Activated effector memory CD4-positive, alpha-beta T cell treated with Interleukin-2 at 50 U/mL for 16 hours (primary cell): Measurements from ENCODE around the gene RAB11A.

Source experiments
- DNase-seq: peaks from one replicate; pipeline ENCODE4 v3.0.0-alpha.2; 2020

Gene RAB11A

DNA sequence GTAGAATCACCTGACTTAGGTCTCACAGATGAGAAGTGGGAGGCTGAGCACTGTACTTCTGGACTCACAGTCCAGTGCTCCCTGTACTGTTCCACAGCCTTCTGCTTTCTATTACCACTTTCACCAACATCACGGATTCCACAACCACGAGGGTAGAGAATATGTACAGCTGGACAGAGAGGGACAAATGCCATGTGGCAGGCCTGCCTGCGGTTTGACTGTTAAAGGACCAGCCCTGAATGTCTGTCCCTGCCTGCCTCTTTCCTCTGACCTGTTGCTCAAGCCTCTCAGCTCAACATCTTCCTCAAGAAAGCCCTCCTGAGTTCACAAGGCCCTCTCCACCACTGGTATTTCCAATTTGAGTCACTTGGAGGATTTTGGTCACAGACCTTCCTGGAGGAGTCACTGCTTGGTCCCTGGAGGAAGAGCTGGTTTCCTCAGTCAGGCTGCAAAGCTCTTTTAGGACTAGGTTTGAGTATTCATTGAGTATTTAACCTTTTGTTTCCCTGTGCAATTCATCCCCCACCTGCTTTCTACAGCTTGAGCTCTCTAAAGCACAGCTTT is 49.1 kb downstream of the RAB11A start:
- no peak for DNase-seq

DNA sequence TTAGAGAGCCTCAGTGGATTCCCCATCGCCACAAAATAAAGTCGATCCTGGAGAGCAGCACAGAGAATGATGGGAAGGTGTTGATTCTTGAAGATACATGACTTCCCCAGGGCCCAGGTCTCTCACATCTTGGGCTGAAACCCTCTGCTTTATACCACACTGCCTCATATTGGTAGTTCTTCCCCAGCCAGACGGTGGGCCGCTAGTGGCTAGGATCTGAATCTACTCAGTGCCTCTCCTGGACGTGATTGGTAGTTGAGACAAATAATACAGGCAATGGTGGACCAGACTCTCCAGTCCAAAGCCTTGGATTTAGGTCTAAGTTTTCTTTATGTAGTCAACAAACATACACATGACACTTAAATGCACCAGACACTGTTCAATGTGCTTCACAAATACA is 49.7 kb downstream of the RAB11A start:
- no peak for DNase-seq

DNA sequence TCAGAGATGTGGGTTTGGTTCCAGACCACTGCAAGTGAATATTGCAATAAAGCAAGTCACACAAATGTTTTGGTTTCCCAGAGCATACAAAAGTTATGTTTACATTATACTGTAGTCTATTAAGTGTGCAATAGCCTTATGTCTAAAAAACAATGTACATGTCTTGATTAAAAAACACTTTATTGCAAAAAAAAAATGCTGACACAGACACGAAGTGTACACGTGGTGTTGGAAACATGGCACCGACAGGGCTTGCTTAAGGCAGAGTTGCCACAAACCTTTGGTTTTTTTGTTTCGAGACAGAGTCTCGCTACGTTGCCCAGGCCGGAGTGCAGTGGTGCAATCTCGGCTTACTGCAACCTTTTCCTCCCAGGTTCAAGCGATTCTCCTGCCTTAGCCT is 50.1 kb downstream of the RAB11A start:
- no peak for DNase-seq

DNA sequence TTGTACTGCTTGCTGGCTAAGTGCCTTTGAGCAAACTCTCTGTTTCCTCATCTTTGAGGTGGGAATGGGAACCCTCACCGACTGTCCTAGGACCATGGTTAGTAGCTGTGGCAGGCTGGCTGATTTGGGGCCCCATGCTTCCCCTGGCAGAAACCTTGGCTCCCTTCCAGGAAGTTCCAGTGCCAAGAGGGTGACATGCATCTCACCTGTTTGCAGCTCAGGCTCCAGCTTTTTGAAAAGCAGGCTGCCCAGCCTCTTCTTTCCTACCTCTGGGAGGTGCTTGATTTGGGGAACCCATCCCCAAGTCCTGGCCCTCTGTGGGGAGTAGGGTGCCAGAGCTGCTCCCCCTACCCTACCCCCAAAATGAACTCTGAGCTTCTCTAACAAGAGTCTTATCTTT is 50.8 kb downstream of the RAB11A start:
- DNase-seq: no peak

DNA sequence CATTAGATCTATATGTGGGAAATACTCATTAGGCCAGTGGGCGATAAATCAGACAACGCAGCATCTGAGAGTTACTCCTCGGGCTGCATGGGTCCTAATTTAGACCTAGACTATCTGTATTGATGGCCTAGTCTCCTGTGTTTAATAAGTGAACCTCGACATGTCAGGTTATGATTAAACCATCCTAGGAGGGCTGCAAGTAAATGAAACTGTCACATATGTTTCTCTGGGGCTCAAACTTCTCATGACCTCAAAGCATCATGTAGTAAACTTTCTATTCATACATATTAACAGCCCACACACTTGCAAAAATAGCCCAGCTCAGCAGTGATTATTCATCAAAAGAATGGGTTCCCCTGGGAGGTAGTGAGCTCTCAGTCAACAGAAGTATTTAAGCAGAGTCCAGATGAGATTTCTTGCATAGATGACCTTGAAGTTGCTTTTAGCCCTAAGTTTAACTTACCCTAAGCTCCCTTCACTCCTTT is 51.6 kb downstream of the RAB11A start:
- no peak for DNase-seq

DNA sequence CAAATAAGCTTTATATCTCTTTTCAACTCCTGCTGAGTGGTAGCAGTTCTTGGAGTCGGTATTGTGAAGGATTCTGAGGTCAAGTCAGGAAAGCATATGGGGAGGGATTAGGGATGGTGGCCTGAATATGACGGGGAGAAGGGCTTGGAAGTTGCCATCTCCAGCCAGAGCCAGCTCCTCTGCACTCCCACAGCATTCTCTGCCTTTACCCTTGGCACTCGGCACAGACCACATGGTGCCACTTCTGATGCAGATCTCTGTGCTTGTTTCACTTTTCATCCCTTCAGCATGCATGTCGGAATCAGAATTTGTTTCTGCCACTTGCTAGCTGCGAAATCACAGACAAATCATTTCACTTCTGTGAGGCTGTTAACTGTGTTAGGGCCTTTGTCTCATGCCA is 52.5 kb downstream of the RAB11A start:
- DNase-seq: no peak

DNA sequence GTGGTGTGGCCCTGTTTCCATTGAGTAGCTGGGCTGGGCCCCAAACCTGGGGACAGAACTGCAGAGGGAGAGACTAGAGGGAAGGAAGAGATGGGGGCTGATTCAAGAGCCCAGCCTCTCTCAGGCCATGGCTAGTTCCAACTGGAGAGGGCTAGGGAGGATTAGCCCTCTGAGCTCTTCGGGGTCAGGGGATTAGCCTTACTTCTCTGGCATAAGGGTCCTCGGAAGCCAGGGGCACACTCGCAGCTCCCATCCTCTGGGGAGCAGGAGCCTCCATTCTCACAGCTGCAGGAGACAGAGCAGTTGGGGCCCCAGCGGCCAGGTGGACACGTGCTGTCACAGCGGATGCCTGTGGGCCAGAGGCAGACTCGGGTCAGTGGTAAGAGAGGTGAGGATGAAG is 53.3 kb downstream of the RAB11A start:
- DNase-seq: no peak

DNA sequence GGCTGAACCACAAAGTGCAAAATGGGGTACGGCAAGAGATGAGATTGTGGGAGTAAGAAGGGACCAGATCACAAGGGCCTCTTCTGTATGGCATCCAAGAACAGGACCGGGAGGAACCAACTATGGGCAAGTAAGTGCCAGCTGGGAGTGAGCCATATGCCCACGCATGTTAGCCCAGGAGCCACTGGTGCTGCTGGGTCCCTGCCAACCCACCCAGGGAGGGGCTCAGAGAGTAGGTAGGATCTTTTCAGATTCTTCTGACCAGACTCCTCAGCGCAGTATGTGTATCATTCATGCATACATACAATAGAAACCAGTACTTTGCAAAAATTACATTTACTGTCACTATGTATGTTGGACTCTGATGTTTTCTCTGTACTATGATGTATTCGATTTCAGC is 54.0 kb downstream of the RAB11A start:
- no peak for DNase-seq

DNA sequence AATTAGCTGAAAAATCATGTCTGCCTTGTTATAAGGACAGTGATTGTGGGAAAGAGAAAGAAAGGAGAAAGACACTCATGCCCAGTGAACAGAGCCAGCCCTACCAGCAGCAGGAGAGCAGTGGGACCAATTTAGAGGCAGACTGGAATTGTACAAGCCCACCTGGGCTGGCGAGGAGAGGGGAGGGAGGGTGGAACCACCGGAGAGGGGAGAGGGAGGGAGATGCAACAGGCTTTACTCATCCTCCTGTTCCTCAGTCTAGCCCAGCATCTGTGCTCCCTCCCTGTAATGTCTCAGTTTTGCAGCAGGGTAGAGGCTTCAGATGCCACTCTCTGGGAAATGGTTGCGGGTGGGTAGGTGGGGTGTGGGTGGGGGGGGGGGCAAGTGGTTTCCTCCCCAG is 54.7 kb downstream of the RAB11A start:
- DNase-seq: no peak

DNA sequence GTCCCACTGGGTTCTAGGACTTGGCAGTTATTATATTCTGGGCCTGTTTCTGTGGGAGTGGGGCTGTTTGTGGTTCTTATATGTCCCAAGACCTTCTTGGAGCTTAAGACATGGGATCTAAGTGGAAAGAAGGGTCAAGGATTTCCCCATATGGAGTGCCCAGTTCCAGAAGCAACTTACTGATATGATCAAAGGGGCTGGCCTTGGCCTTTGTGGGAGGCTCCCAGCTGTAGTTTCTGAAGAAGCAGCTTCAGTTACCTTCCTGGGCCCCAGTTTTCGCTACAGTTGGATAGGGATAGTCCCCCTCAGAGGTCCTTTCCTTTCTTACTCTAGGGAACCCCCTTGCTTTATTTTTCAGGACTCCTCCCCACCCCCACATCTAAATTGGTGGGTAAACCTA is 56.0 kb downstream of the RAB11A start:
- DNase-seq: no peak

DNA sequence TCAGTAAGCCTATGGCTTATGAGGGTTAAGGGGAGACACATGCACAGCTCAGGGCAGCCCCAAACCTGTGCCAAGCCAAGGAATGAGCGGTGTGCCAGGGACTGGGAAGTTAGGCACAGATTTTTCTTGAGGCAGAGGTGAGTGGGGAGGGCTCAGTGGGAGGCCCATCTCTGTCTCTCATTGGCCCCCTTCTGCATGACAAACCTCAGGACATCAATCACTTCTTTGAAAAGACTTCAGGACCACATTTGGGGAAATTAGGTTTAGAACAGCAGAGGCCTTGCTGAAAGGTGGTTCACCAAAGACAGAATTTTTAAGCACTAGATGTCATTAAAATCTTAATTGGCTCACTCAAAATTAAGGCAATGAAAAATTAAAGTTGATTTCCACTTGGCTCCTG is 57.2 kb downstream of the RAB11A start:
- DNase-seq: no peak

DNA sequence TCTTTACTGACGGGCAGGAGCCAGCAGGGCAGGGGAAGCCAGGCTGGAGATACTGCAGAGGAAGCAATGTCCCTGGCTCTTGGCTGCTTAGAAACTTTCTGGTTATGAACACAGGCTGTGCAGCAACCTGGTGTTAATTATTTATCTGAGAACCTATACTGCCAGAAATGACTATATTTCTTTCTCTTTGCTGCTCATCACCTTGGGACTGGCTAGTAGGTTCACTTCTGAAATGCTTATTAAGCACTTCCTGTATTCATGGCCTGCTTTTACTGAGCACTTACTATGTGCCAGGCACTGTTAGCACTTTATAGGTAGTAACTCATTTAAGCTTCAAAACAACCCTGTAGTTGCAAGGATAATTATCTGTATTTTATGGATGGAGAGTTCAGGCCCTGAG is 57.6 kb downstream of the RAB11A start:
- DNase-seq: no peak

DNA sequence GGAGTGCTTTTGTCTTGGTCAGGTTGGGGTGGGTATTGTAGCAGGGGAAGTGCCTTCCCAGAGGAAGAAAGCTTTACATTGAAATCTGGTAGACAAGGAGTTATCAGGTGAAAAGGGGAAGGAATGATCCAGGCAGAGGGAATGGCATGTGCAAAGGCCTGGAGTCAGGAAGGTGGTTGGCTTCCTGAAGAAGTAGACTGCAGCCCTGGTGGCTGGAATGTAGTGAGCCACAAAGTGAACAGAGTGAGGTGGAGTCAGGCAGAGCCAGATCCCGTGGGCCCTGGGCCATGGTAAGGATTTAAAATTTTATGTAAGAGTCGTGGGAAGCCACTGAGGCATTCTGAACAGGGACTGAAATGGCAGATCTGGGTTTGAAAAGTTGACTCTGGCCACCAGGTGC is 58.3 kb downstream of the RAB11A start:
- no peak for DNase-seq

DNA sequence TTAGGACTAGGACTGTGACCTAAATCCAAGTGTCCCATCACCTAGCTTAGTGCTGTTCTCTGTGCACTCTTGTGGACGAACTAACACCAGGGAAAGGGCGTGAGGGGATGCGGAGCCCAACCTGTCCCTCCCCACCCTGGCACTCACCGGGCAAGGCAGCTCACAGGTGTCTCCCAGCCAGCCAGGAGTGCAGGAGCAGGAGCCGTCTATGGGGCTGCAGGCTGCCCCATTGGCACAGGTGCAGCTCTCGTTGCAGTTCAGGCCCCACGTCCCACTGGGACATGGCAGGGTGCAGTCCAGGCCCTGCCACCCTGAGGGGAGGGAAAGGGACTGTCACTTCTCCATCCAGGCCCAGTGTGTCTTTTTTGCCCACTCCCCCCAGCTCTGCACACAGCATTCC is 60.3 kb downstream of the RAB11A start:
- no peak for DNase-seq

DNA sequence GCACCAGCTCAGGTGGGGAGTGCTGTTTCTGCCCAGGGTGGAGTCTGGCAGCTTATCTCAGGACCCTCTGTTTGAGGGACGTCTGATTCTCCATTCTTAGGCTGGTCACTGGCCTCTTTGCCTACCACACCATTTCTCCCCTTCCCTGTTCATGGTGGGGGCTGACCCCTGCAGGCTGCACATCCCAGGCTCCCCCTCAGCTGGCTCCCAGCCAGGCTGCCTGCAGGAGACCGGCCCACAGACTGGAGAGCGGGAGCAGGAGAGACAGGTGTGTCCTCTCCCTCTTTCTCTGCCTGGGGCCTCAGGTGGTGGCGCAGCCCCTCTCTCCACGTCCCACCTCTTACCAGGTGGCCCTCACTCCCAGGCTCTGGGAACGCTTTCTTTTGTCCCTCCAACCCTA is 60.8 kb downstream of the RAB11A start:
- no peak for DNase-seq

DNA sequence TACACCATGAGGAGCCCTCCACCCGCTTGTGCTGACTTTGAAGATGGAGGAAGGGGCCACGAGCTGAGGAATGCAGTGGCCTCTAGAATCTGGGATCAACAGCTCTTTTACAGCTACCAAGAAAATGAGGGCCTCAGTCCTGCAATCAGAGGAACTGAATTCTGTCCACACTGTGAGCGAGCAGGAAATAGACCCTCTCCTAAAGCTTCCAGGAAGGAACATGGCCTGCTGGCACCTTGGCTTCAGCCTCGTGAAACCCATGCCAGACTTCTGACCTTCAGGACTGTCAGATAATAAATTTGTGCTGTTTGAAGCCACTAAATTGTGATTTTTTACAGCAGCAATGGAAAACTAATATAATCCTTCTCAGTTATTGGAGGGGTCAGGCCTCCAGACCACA is 61.9 kb downstream of the RAB11A start:
- no peak for DNase-seq

DNA sequence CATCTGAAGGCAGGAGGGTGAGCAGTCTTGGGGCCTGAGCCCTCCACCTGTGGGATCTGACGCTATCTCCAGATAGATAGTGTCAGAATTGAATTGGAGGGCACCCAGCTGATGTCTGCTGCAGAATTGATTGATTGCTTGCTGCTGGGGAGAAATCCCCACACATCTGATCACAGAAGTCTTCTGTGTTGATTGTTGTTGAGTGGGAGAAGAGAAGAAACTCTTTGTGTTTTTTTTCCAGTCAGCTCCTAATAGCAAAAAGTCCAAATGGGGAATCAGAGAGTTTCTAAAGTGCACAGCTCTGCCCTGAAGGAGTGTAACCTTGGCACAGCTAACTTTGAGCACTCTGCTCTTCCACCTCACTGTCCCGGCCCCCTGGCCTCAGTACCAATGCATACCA is 66.1 kb downstream of the RAB11A start:
- no peak for DNase-seq

DNA sequence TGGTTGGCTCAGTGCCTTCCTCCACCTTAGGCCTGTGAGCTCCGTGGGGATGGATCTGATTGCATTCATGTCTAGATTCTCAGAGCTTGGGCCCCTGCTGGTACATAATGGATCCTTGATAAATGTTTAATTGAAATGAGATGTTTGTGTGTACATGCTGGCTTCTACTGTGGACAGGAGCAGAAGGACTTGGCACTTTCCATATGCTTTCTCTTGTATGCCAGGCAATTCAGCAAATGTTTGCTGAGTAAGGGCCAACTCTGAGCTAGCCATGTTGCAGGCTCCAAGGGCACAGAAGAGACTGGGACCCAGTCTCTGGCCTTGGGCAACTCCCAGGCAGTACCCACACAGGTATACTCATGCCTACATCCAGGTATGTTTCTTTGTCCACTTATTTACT is 67.0 kb downstream of the RAB11A start:
- no peak for DNase-seq

DNA sequence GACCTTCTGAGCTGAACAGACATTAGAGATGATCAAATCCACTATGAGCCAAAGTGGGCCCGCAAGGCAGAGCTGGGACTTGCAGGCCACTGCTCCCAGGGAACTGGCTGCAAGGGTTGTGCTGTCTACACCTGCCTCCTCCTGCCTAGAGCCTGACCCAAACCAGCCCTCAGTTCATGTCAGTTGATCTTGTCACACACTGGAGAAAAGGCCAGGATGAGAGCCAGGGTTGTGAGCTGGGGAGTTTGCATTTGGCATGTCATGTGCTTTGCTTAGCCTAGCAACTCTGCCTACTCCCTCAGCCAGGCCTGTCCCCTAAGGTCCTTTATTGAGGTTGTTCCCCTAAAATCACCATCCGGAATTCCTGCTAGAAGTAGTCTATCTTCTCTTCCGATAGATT is 67.8 kb downstream of the RAB11A start:
- no peak for DNase-seq

DNA sequence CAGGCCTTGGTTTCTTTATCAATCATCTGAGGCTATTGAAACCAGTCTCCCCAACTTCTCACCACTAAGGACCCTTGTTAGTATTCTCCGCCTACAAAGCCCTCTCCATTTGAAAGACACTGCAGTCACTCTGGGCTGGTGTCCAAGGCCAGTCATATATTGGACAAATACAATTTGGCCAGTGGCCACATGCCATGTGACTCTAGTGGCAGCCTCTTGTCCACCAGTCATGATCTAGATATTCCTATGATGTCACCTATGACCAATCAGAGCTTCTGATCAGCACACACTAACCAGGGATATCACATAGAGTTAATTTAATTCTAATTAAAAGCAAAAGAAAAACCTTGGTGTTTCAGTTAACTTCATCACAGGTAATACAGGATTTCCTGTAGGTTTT is 68.2 kb downstream of the RAB11A start:
- no peak for DNase-seq

DNA sequence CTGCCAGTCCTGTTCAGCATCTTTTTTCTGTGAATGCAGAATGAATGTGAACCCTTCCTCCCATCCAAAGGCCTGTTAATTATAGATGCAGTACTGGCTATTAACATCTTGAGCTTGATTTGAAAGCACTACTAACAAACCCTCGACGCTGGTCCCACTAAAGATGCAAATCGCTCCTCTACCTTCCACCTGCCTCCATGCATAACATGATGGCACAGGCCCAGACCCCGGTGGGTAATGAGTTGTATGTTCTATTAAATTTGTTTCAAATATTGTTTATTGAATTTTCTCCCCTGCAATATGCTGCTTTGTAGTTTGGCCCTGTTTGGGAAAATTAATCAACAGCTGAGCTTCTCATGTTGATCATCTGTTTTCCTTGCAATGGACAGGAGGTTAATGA is 69.3 kb downstream of the RAB11A start:
- no peak for DNase-seq

DNA sequence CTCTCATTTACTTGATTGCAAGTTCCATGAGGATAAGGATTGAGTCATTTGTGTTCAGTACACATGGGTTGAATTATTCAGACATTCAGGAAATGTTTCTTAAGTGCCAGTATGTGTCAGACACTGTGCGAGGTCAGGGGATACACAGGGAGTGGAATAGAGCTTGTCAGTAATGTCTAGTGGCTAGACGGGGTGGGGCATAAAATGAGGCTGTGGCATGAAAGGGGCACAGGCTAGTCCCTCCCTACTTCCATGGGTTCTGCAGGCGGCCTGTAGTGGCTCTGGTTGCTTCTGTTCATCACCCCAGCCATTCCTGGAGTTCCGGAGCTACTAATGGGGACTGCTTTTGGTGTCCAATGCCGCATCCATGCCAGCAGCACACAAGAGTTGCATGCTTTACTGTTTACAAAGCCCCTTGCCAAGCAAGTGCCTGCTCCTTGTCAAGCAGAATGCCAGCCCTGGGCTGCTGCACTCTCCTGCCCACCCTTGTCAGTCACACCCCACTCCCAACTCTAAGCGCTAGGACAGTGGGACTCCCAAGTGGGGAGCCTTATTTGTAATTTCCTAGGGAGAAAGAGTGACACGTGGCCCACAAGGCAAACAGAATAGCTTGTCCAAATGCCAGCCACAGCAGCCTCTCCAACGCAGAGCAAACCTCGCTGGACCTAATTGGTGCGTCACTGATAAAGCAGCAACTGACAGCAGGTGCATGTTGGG is 70.8 kb downstream of the RAB11A start:
- no peak for DNase-seq

DNA sequence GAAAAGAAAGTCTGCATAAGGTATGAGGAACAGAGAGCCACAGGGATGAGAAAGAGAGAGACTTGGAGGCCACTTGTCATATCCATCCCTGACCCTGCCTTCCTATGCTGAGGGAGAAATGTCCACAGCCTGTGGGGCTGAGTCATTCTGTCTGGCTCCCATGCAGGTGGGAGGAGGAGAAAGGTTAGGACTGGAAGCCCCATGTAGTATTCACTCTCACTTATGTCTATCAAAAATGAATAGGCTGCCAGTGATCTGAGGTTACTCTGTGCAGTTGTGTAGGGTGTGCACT is 71.3 kb downstream of the RAB11A start:
- DNase-seq: no peak
